K562 (cell line): Measurements from ENCODE around the gene MROH2B. TPM values are rescaled to one million over a fixed set of nuclear protein-coding genes. Genes with fewer than 3 reads are reported as not detected.

Experiments
- FUS ChIP-seq: fragments of 200-400 bp; formaldehyde crosslinking; optimal IDR thresholded peaks from 2 replicates; pipeline ENCODE3; 2017; ENCODE audit warnings: low read depth, low read length
- MAFK ChIP-seq: IDR thresholded peaks from 2 replicates; pipeline ENCODE4 v1.6.1; 2011; ENCODE audit warnings: low read length, improper control_type of control experiment
- SMARCB1 ChIP-seq: IDR thresholded peaks from 2 replicates; pipeline ENCODE4 v1.6.1; 2011; ENCODE audit warnings: improper control_type of control experiment, low read depth; ENCODE audit not compliant: insufficient read length
- polyA plus RNA-seq, 8 experiments: library from polyadenylated mRNA; depleted of rRNA in 4 of 8; stranded (reverse) in 5 of 8; unstranded in 3 of 8; fragments of >200 nt; fragmentation: Nextera tagmentation in 2 of 8; fragmentation: Illumina TruSeq in 1 of 8; extraction: Ambion mirVana in 2 of 8; extraction: Trizol in 1 of 8; gene quantifications; 2 replicates each; pipeline versions ENCODE4 v1.2.1 to v1.2.3, GENCODE V29; 2011 to 2014; ENCODE audit warnings: inconsistent platforms in 1 of 8, missing spikeins in 1 of 8
- total RNA-seq, 7 experiments: library from RNA; depleted of rRNA in 6 of 7; stranded (reverse); fragments of >200 nt in 6 of 7; fragmentation: Illumina TruSeq in 2 of 7; extraction: Trizol in 2 of 7; gene quantifications; 2 replicates each; pipeline versions ENCODE4 v1.2.1 to v1.2.3, GENCODE V29; 2011 to 2021; ENCODE audit warnings: low replicate concordance in 1 of 7
- TF ChIP-seq, protein P1 (sequence below): sonication (generic); formaldehyde crosslinking; IDR thresholded peaks from 2 replicates; pipeline ENCODE4 v1.8.1; 2023; ENCODE audit warnings: missing genetic modification reagents, mild to moderate bottlenecking, borderline replicate concordance
- TF ChIP-seq, protein P2 (sequence below): sonication (generic); formaldehyde crosslinking; IDR thresholded peaks from 2 replicates; pipeline ENCODE4 v1.8.0; 2022; ENCODE audit warnings: mild to moderate bottlenecking, low read depth, missing genetic modification reagents
- TF ChIP-seq, protein P3 (sequence below): sonication (generic); formaldehyde crosslinking; IDR thresholded peaks from 2 replicates; pipeline ENCODE4 v1.8.1; 2023; ENCODE audit warnings: mild to moderate bottlenecking, missing genetic modification reagents

The MROH2B gene
- total and polyA plus RNA-seq, 9 of the 15 experiments (the other 6 are each of a cell fraction or from before 2014, with no cell fraction given), result not detected

DNA sequence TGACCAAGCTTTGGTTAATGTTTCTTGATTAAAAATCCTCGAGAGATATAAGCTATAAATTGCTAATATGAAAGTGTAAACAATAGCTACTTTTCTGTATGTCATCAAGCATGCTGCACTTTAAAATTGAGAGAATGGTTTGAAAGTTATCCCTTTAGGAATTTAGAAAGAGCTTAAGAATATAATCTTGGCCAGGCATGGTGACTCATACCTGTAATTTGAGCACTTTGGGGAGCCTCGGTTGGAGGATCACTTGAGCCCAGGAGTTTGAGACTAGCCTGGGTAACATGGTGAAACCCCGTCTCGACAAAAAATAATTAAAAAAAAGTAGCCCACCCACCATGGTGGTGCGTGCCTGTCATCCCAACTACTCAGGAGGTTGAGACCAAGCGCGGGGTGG lies 12.2 kb upstream of the MROH2B start (continued):
- TF ChIP-seq, protein P1, sequence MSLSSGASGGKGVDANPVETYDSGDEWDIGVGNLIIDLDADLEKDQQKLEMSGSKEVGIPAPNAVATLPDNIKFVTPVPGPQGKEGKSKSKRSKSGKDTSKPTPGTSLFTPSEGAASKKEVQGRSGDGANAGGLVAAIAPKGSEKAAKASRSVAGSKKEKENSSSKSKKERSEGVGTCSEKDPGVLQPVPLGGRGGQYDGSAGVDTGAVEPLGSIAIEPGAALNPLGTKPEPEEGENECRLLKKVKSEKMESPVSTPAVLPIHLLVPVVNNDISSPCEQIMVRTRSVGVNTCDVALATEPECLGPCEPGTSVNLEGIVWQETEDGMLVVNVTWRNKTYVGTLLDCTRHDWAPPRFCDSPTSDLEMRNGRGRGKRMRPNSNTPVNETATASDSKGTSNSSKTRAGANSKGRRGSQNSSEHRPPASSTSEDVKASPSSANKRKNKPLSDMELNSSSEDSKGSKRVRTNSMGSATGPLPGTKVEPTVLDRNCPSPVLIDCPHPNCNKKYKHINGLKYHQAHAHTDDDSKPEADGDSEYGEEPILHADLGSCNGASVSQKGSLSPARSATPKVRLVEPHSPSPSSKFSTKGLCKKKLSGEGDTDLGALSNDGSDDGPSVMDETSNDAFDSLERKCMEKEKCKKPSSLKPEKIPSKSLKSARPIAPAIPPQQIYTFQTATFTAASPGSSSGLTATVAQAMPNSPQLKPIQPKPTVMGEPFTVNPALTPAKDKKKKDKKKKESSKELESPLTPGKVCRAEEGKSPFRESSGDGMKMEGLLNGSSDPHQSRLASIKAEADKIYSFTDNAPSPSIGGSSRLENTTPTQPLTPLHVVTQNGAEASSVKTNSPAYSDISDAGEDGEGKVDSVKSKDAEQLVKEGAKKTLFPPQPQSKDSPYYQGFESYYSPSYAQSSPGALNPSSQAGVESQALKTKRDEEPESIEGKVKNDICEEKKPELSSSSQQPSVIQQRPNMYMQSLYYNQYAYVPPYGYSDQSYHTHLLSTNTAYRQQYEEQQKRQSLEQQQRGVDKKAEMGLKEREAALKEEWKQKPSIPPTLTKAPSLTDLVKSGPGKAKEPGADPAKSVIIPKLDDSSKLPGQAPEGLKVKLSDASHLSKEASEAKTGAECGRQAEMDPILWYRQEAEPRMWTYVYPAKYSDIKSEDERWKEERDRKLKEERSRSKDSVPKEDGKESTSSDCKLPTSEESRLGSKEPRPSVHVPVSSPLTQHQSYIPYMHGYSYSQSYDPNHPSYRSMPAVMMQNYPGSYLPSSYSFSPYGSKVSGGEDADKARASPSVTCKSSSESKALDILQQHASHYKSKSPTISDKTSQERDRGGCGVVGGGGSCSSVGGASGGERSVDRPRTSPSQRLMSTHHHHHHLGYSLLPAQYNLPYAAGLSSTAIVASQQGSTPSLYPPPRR (CRISPR knock-in tag), result no peak
- TF ChIP-seq, protein P2, sequence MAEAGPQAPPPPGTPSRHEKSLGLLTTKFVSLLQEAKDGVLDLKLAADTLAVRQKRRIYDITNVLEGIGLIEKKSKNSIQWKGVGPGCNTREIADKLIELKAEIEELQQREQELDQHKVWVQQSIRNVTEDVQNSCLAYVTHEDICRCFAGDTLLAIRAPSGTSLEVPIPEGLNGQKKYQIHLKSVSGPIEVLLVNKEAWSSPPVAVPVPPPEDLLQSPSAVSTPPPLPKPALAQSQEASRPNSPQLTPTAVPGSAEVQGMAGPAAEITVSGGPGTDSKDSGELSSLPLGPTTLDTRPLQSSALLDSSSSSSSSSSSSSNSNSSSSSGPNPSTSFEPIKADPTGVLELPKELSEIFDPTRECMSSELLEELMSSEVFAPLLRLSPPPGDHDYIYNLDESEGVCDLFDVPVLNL (CRISPR knock-in tag), result no peak
- TF ChIP-seq FUS (no peak), SMARCB1 (no peak), MAFK (no peak)
- TF ChIP-seq, protein P3, sequence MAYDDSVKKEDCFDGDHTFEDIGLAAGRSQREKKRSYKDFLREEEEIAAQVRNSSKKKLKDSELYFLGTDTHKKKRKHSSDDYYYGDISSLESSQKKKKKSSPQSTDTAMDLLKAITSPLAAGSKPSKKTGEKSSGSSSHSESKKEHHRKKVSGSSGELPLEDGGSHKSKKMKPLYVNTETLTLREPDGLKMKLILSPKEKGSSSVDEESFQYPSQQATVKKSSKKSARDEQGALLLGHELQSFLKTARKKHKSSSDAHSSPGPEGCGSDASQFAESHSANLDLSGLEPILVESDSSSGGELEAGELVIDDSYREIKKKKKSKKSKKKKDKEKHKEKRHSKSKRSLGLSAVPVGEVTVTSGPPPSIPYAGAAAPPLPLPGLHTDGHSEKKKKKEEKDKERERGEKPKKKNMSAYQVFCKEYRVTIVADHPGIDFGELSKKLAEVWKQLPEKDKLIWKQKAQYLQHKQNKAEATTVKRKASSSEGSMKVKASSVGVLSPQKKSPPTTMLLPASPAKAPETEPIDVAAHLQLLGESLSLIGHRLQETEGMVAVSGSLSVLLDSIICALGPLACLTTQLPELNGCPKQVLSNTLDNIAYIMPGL (CRISPR knock-in tag), result no peak
